Endothelial cell of umbilical vein (primary cell): ENCODE data around the gene ENAH. TPM values are rescaled to one million over a fixed set of nuclear protein-coding genes. Genes with fewer than 3 reads are reported as not detected.
"Not testable (repeated sequence)": the region's sequence is repeated elsewhere in the genome, so short reads cannot be mapped to it uniquely, and the experiment has no call there.

Experiments used
- BruUV-seq: library from RNA; stranded (reverse); fragments of 400-500 nt; replicated peaks from 2 replicates; lab custom pipeline; 2021; lab: Mats Ljungman, UMichigan
- CTCF ChIA-PET: fragments of 300-600, 350-600 bp; sonication (Branson Sonifier 250); formaldehyde crosslinking; loops from one replicate; lab custom pipeline; 2021; ENCODE audit warnings: antibody characterized with exemption, inconsistent platforms; lab: Charles Lee
- POLR2A ChIA-PET: fragments of 300-600, 350-600 bp; sonication (Branson Sonifier 250); formaldehyde crosslinking; loops from one replicate; lab custom pipeline; 2021; ENCODE audit warnings: antibody characterized with exemption, inconsistent platforms; lab: Charles Lee
- DNase-seq: peaks from one replicate; pipeline ENCODE4 v3.0.0-alpha.2; 2011; ENCODE audit warnings: low read depth, low spot score
- FAIRE-seq: peaks from 2 replicates; lab custom pipeline; 2011; peaks lifted over from hg19 to GRCh38; lab: Jason Lieb, UNC
- H2AFZ ChIP-seq: 2 replicates; pipeline ENCODE4 v1.6.0; 2012; ENCODE audit warnings: low read depth, low read length, control low read depth, inconsistent platforms
- H3K27ac ChIP-seq: 2 replicates; pipeline ENCODE4 v1.5.1; 2011; ENCODE audit warnings: low read depth, mild to moderate bottlenecking, control low read depth, low read length, moderate library complexity; ENCODE audit not compliant: insufficient read depth
- H3K27me3 ChIP-seq, 2 experiments: 2 replicates each; pipeline versions ENCODE4 v1.6.0 to v1.6.1; 2011; ENCODE audit warnings: low read length in 2 of 2, mixed read lengths in 1 of 2; ENCODE audit not compliant: control insufficient read depth in 2 of 2, insufficient read depth in 2 of 2
- H3K36me3 ChIP-seq, 2 experiments: 2 replicates in 1 of 2; 3 replicates in 1 of 2; pipeline ENCODE4 v1.5.1; 2011; ENCODE audit warnings: low read length in 2 of 2, mild to moderate bottlenecking in 1 of 2, moderate library complexity in 1 of 2; ENCODE audit not compliant: control insufficient read depth in 2 of 2, insufficient read depth in 2 of 2; ENCODE audit errors: extremely low read depth in 1 of 2
- H3K4me1 ChIP-seq: 3 replicates; pipeline ENCODE4 v1.5.1; 2011; ENCODE audit warnings: mild to moderate bottlenecking, low read length; ENCODE audit not compliant: control insufficient read depth, insufficient read depth; ENCODE audit errors: extremely low read depth
- H3K4me2 ChIP-seq: 2 replicates; pipeline ENCODE4 v1.6.1; 2011; ENCODE audit warnings: low read length, control low read depth, mixed read lengths; ENCODE audit not compliant: insufficient read depth
- H3K4me3 ChIP-seq, 3 experiments: fragments of 200-600 bp in 1 of 3; sonication (generic), shearing (Covaris generic) in 1 of 3; replicated peaks in 1 of 3; 2 replicates each; pipeline ENCODE4 v1.5.1; 2011 to 2016; ENCODE audit warnings: control low read depth in 3 of 3, low read length in 3 of 3, mild to moderate bottlenecking in 2 of 3, inconsistent platforms in 1 of 3, low read depth in 1 of 3, moderate library complexity in 1 of 3; ENCODE audit not compliant: insufficient read depth in 1 of 3
- H3K79me2 ChIP-seq: 2 replicates; pipeline ENCODE4 v1.6.0; 2012; ENCODE audit warnings: low read length, inconsistent platforms; ENCODE audit not compliant: control insufficient read depth, insufficient read depth
- H3K9ac ChIP-seq: replicated peaks from 2 replicates; pipeline ENCODE3; 2011; ENCODE audit warnings: low read length, control low read depth; ENCODE audit not compliant: insufficient read depth; ENCODE audit errors: extremely low read depth
- H3K9me1 ChIP-seq: replicated peaks from 3 replicates; pipeline ENCODE4 v1.6.0; 2011; ENCODE audit warnings: mild to moderate bottlenecking, low read length; ENCODE audit not compliant: control insufficient read depth, insufficient read depth; ENCODE audit errors: extremely low read depth
- H3K9me3 ChIP-seq: replicated peaks from 2 replicates; pipeline ENCODE4 v1.5.1; 2012; ENCODE audit warnings: low read length, inconsistent platforms; ENCODE audit not compliant: control insufficient read depth, insufficient read depth
- H4K20me1 ChIP-seq: replicated peaks from 2 replicates; pipeline ENCODE3; 2011; ENCODE audit warnings: mild to moderate bottlenecking, low read length; ENCODE audit not compliant: control insufficient read depth, insufficient read depth; ENCODE audit errors: extremely low read depth
- CTCF ChIP-seq, 2 donors: IDR thresholded peaks; 1 replicate in 1 of 2; 2 replicates in 1 of 2; pipeline ENCODE4 v1.5.1; 2011; ENCODE audit warnings: low read length in 2 of 2, mild to moderate bottlenecking in 2 of 2, moderate library complexity in 2 of 2, control low read depth in 1 of 2, inconsistent platforms in 1 of 2, low read depth in 1 of 2; ENCODE audit not compliant: insufficient read depth in 1 of 2; ENCODE audit errors: extremely low read depth in 1 of 2
- EZH2 ChIP-seq: IDR thresholded peaks from 2 replicates; pipeline ENCODE4 v1.6.1; 2012; ENCODE audit warnings: borderline replicate concordance, low read depth, mild to moderate bottlenecking, moderate library complexity, low read length, inconsistent platforms; ENCODE audit not compliant: severe bottlenecking
- FOS ChIP-seq: IDR thresholded peaks from 2 replicates; pipeline ENCODE4 v1.6.1; 2011; ENCODE audit warnings: mild to moderate bottlenecking, low read length, moderate library complexity, borderline replicate concordance; ENCODE audit not compliant: insufficient read depth
- MAX ChIP-seq: IDR thresholded peaks from 2 replicates; pipeline ENCODE4 v1.6.1; 2011; ENCODE audit not compliant: insufficient read depth, insufficient read length
- MYC ChIP-seq: IDR thresholded peaks from one replicate; pipeline ENCODE4 v1.6.1; 2011; ENCODE audit warnings: mild to moderate bottlenecking, low read depth, low read length
- POLR2A ChIP-seq: IDR thresholded peaks from 2 replicates; pipeline ENCODE4 v1.6.1; 2012; ENCODE audit warnings: low read depth, mild to moderate bottlenecking, control low read depth, low read length
- POLR2AphosphoS5 ChIP-seq: IDR thresholded peaks from 2 replicates; pipeline ENCODE4 v1.6.1; 2012; ENCODE audit warnings: low read depth, mild to moderate bottlenecking, control low read depth, low read length, moderate library complexity; ENCODE audit not compliant: insufficient read depth
- dilution Hi-C: fragments of 300-500 bp; cut with MboI; formaldehyde crosslinking; loops from one replicate; pipeline ENCODE4 v1.15.0; 2019; ENCODE audit warnings: low sequenced_read_pairs; ENCODE audit not compliant: extremely low pct_ligation_motif_present
- intact Hi-C: fragments of 100-400 bp; cut with micrococcal nuclease; formaldehyde crosslinking; loops from one replicate; pipeline ENCODE4 v1.10.0; 2022
- polyA plus RNA-seq, 4 experiments: library from polyadenylated mRNA; depleted of rRNA in 3 of 4; stranded (reverse) in 3 of 4; unstranded in 1 of 4; fragments of >200 nt; gene quantifications; 2 replicates each; pipeline versions ENCODE4 v1.2.1 to v1.2.3, GENCODE V29; 2011 to 2012; ENCODE audit warnings: missing spikeins in 1 of 4
- total RNA-seq: library from RNA; stranded (reverse); gene quantifications from 2 replicates; pipeline ENCODE4 v1.2.3, GENCODE V29; 2021

ENAH gene
- total and polyA plus RNA-seq, 2 donors (not counting 3 experiments of a cell fraction or from before 2014, with no cell fraction given), result 19.9 to 95.6 TPM

- FAIRE-seq (no peak), DNase-seq (peak; percentile 59)
- Histone ChIP-seq H3K79me2 (no peaks in the 10 kb centered on the region), H3K27me3 (no peaks in the 10 kb centered on the region), H3K36me3 (no peaks in the 10 kb centered on the region), H3K9ac (peak overlapping the region; percentile 17), H3K4me1 (peaks cover 23% of the 10 kb centered on the region), H3K4me3 (no peak overlapping the region), H2AFZ (no peak overlapping the region), H3K9me3 (no peaks in the 10 kb centered on the region), H3K9me1 (no peaks in the 10 kb centered on the region), H3K4me2 (peak overlapping the region; percentile 35), H4K20me1 (no peaks in the 10 kb centered on the region), H3K27ac (peak overlapping the region; percentile 58)
- POLR2A ChIA-PET, result no interaction called here
- dilution Hi-C loops (no loop called here), intact Hi-C loops (no loop called here)
- CTCF ChIA-PET, result interaction anchor here (1.2 to 2.5 kb wide), 6 partner anchors 11 to 208 kb away, joined by 4 to 11 read pairs (median 5); no protein-coding TSS in a partner anchor
- BruUV-seq, result no TSS peak
- TF ChIP-seq CTCF (IDR thresholded peaks at IDR 0.05; ENCODE audit: extremely low read depth in 1 of 2, insufficient read depth in 1 of 2, low read depth in 1 of 2, low read length in 2 of 2), result no peak
- TF ChIP-seq MYC, result no peak
- no peak for TF ChIP-seq FOS
- no peak for TF ChIP-seq POLR2A
- no peak for TF ChIP-seq EZH2
- no peak for TF ChIP-seq MAX
- TF ChIP-seq POLR2AphosphoS5, result no peak
Observed at GRCh38 chr1:225699336-225699735, 46.4 kb upstream of the ENAH start.

GRCh38 chr1:225698194-225698593 is 45.3 kb upstream of the ENAH start:
- H3K4me2 ChIP-seq, BruUV-seq, H3K9me3 ChIP-seq, H3K9ac ChIP-seq, intact Hi-C loops, FAIRE-seq, H4K20me1 ChIP-seq, H3K79me2 ChIP-seq, H3K27ac ChIP-seq, dilution Hi-C loops, DNase-seq, H3K9me1 ChIP-seq, H3K4me3 ChIP-seq, POLR2A ChIA-PET, H3K27me3 ChIP-seq, H3K36me3 ChIP-seq, H2AFZ ChIP-seq: not testable (repeated sequence)
- CTCF ChIA-PET, result interaction anchor here (2.4 to 2.5 kb wide), 2 partner anchors 43 to 74 kb away, joined by 11 read pairs; no protein-coding TSS in a partner anchor
- peaks cover 30% of the 10 kb centered on the region for H3K4me1 ChIP-seq
